ENCODE results near the gene IQCC. TPM values are rescaled to one million over a fixed set of nuclear protein-coding genes. Genes with fewer than 3 reads are reported as not detected.

Gene IQCC
- total RNA-seq, result 1.3 and 2.0 TPM in 2 replicates

DNA sequence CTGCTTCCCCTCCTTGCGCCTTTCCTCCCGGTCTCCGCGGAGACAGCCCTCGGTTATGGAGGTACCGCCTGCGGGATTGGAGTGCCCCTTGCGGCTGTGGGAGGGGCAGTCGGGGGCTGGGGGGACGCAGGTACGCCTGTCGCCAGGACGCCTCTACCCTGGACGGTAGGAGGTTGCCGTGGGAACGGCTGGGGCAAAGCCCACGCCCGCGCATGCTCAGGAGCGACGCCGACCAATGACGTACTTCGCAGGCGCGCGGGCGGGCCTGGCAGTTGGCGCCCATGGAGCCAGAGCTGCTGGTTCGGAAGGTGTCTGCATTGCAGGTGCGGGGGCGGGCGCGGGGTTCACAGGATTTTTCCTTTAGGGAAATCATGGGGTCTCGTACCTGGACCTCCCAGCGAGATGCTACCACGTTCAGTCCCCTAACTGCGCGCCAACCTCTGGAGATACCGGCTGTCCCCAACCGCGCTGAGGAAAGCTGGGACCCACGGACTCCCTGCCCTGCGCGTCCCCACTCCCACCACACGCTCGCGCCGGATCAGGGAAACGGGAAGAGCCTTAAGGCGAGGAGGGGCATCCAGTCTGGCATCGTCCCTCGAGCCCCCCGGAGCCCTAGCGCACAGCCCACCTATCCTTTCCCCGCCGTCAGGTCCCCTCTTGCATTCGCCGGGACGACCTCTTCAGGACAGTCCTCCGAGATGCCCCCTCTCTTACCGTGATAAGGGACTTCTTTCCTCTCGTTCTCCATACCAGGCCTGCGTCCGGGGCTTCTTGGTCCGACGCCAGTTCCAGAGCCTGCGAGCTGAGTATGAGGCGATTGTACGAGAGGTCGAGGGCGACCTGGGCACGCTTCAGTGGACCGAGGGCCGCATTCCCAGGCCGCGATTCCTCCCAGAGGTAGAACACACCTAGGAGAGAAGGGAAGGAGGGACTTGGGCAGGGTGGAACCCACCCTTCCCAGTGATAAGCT is at the start of gene IQCC:
Gene IQCC (plus strand): TSS at position 271 of the 970 bp plus-strand sequence. CDS start 11 bp downstream, at position 282.

DNA sequence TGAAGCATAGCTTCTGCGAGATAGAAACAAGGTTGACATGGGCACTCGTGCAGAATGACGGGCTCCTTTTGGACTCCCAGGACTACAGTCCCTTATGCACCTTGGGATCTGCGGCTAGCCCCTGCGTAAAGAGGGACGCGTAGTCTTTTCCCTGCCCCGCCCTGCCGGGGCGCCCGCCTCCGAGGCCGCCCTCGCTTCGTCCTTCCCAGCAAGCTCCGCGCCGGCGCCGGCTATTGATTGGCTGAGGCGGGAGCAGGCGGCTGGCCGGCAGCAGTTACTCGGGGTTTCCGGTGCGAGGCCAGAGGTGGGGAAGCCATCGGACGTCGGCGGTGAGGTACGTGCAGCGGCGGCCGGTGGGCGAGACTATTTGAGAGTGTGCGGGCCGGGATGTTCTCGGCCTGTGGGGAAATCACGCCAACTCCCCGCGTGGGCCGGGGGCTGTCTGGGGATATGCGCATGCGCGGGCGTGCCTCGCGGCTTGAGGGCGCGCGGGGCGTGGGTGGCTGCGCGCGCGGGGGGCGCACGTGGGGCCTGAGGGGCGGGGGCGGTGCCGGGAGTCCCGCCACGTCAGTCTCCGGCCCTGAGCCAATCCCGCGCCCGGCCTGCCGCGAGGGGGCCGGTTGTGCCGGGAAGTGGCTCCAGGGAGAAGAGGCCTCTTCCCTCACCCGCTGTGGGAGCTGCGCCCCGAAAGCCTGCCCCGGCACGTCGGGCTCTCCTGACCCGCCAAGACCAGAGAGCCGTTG is 25.9 kb upstream of the IQCC start, which contains the start of gene TXLNA:
Gene TXLNA (plus strand): TSS at position 233 of the 743 bp plus-strand sequence. CDS start 671 bp downstream, outside the sequence.

DNA sequence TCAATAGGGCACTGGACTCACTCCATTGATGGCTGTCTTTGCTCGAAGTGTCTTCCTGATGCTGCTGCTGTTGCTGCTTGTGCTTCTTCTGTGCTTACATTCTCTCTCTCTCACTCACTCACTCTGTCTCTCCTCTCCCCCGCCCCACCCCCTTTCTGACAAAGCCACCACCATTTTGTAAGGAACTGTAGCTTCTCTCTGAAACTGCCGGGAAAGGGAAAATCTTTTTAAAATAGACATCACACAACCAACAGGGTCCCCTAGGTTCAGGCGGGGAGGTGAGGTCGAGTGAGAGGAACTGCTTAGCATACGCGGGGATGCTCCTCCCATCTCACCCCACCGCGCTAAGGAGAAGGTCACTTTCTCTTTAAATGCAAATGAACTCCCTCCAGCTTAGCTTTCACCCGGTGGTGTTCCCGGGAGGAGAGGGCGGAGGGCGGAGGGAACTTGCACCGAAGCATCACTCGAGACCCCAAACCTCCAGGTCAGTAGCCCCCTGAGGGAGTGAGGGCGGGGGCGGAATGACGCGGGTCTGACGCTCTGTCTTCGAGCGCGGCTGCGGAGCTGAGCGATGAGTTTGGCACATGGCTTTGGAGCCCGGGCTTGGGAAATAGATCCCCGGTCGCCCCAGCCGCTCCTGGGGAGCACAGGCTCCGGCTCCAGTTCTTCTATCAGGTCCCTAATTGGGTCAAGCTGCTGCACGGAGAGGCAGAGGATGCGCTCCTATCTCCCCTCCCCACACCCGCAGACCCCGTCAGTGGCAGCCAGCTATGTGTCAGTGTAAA is 5.1 kb upstream of the IQCC start, which contains the start of gene CCDC28B:
Gene CCDC28B (plus strand): TSS at position 370 of the 785 bp plus-strand sequence. CDS start 1,341 bp downstream, outside the sequence.

DNA sequence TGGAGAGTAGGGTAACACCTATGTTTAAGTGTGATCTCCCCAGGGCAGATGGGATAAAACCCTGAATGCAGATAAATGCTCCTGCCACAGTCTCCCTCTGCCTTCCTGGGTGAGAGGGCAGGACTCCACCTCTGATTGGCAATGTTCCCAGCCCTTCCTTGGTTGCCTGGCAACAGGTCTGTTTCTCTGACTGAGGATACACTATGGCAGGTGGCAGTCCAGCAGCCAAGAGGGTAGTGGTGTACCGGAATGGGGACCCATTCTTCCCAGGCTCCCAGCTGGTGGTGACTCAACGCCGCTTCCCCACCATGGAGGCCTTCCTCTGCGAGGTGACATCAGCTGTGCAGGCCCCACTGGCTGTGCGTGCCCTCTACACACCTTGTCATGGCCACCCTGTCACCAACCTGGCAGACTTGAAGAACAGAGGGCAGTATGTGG is 3.4 kb downstream of the IQCC start, which contains the start of gene DCDC2B:
Gene DCDC2B (plus strand): TSS at position 199 of the 438 bp plus-strand sequence. CDS start 5 bp downstream, at position 204.

DNA sequence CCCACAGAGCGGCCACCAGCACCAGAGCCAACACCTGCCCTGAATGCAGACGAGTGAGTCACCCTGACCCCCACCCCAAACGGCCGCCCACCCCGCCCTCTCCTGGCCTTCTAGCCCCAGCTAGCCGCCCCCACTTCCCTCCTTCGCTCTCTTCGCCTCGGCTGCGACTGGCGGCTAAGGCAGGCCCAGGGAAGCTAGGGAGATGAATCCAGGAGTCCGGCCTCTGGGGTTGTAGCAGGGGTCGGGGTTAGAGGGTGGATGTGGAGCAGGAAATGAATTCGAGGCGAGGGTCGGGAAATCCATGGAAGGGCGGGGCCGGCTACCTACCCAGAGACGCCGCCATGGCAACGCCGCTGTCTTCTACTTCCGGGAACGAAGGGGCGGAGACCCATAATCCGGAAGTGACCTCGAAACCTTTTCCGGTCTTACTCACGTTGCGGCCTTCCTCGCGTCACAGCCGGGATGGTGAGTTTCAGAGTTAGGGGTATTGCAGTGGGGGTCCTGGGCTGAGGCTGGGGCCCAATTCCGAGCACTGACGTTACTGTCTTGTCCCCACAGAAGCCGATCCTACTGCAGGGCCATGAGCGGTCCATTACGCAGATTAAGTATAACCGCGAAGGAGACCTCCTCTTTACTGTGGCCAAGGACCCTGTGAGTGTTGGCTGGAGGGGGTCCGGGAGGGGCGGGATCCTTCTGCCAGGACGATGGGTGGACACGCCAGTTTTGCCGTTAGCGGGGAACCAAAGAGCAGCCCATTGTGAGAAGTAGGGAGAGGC is 16.7 kb downstream of the IQCC start, which contains the start of the genes EIF3I and TMEM234:
Gene EIF3I (plus strand): TSS at position 428 of the 776 bp plus-strand sequence. CDS start 35 bp downstream, at position 463.
Gene TMEM234 (minus strand): TSS at position 374 of the 776 bp plus-strand sequence. CDS start 31 bp downstream, at position 343.

DNA sequence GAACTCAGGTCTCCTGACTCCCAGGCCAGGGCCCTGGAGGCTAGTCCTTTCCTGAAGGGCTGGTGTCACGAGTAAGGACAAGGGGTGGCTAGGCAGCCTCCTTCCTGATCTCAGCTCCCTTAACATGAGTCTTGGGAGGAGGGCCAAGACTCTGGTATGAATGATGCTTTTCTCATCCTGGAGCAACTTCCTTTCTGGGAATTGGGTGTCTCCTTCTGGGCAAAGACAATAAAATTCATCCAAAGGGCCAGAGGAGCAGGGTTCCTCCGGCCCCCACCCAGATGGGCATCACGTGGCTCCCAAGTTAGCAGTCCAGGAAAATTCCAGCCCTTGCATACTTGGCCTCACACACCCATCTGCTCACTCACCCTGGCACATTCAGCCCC is 41.4 kb downstream of the IQCC start, which contains the start of gene FAM167B:
Gene FAM167B (plus strand): TSS at position 335 of the 386 bp plus-strand sequence. CDS start 200 bp downstream, outside the sequence.

DNA sequence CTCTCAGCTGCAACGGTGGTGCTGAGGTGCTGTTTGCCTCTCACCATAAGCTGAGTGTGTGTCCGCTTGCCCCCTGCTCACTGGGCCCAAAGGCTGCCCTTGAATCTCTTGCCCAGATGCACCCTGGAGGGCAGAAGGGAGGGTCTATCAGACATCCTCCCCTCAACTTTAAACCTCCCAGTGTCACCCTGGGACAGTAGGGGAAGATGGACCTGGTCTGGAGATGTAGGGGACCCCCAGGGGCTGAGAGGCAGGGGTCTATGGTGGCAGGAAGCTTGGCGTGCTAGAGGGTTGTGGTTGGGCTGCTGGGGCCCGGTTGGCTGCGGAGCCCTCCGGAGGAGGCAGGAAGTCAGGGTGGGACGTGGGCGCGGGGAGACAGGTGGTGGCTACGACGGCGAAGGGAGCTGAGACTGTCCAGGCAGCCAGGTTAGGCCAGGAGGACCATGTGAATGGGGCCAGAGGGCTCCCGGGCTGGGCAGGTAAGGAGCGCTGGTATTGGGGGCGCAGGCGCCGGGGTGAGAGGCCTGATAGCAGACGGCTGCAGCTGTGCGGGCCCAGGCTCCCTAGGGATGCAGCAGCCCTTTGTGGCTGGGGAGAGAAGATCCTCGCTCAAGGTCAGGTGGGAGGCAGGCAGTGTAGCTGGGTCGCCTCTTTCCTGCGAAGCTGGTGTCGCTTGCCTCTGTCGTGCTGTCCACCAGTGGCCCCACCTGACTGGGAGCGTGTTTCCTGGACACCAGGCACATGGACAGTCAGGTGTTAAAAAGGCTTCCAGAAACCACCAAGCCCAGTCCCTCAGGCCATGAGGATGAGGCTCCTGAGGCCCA is 45.6 kb downstream of the IQCC start, which contains the start of gene LCK:
Gene LCK (plus strand): TSS at position 373 of the 824 bp plus-strand sequence. CDS start 23,065 bp downstream, outside the sequence.

Other genes starting within 250 kb of the IQCC start
- 68.2 and 71.4 TPM in 2 replicates for gene KHDRBS1, start 191.8 kb upstream of the IQCC start, total RNA-seq
- gene TMEM39B, start 132.7 kb upstream of the IQCC start, total RNA-seq, result 8.4 and 9.1 TPM in 2 replicates
- gene KPNA6, start 97.6 kb upstream of the IQCC start, total RNA-seq, result 30.2 and 38.0 TPM in 2 replicates
- gene TXLNA, start 26.0 kb upstream of the IQCC start, total RNA-seq, result 60.7 and 83.4 TPM in 2 replicates
- 16.7 and 25.3 TPM in 2 replicates for gene CCDC28B, start 5.1 kb upstream of the IQCC start, total RNA-seq
- not detected in 2 replicates for gene DCDC2B, start 3.4 kb downstream of the IQCC start, total RNA-seq
- 9.1 and 11.1 TPM in 2 replicates for gene TMEM234, start 16.7 kb downstream of the IQCC start, total RNA-seq
- gene EIF3I, start 16.7 kb downstream of the IQCC start, total RNA-seq, result 393 and 395 TPM in 2 replicates
- 0.97 and 3.6 TPM in 2 replicates for gene FAM167B, start 41.6 kb downstream of the IQCC start, total RNA-seq
- gene LCK, start 45.6 kb downstream of the IQCC start, total RNA-seq, result 0.32 TPM in 1 of 2 replicates, not detected in the other
- 89.6 and 124 TPM in 2 replicates for gene HDAC1, start 86.4 kb downstream of the IQCC start, total RNA-seq
- gene MARCKSL1, start 130.6 kb downstream of the IQCC start, total RNA-seq, result 56.1 and 67.2 TPM in 2 replicates
- gene FAM229A, start 156.8 kb downstream of the IQCC start, total RNA-seq, result 0.32 and 0.61 TPM in 2 replicates
- not detected in 2 replicates for gene TSSK3, start 156.9 kb downstream of the IQCC start, total RNA-seq
- 46.1 and 63.7 TPM in 2 replicates for gene BSDC1, start 188.8 kb downstream of the IQCC start, total RNA-seq

All from epithelial cell of umbilical artery (primary cell).